Stimulated activated naive B cell treated with anti-CD40 and anti-IgM and Interleukin-4, amounts not matched to agents 10 μg/mL and 1 μg/mL and 100 μg/mL, for 72 hours (primary cell): ENCODE data around the gene TYMS.

Source experiments
- ATAC-seq, 2 donors: fragments of 150-1000 bp; cut with Tn5 transposase; replicated peaks; 2 replicates each; pipeline ENCODE4 v1.10.0; 2021; ENCODE audit warnings: moderate library complexity in 1 of 2
- DNase-seq: peaks from one replicate; pipeline ENCODE4 v3.0.0; 2021
- H3K27ac Mint-ChIP-seq: one replicate; pipeline ENCODE4 v1.8.0; 2022; ENCODE audit warnings: mild to moderate bottlenecking, mixed read lengths
- H3K27me3 Mint-ChIP-seq, 2 donors: one replicate each; pipeline ENCODE4 v1.8.0; 2022; ENCODE audit warnings: mixed read lengths in 2 of 2
- H3K36me3 Mint-ChIP-seq, 2 donors: one replicate each; pipeline ENCODE4 v1.8.0; 2022; ENCODE audit warnings: mixed read lengths in 2 of 2, mild to moderate bottlenecking in 1 of 2
- H3K4me1 Mint-ChIP-seq, 2 donors: one replicate each; pipeline ENCODE4 v1.8.0; 2022; ENCODE audit warnings: mixed read lengths in 2 of 2, mild to moderate bottlenecking in 1 of 2
- H3K4me3 Mint-ChIP-seq, 2 donors: one replicate each; pipeline ENCODE4 v1.8.0; 2022; ENCODE audit warnings: mild to moderate bottlenecking in 2 of 2, mixed read lengths in 2 of 2, moderate library complexity in 1 of 2
- H3K9me3 Mint-ChIP-seq, 2 donors: one replicate each; pipeline ENCODE4 v1.8.0; 2022; ENCODE audit warnings: mixed read lengths in 2 of 2, mild to moderate bottlenecking in 1 of 2

The TYMS gene

GRCh38 chr18:657311-658000 is at the start of gene TYMS:
TYMS (plus strand) TSS chr18:657653; CDS start chr18:657743, 90 bp downstream.
- Mint-ChIP-seq H3K4me3 (peak within 1 kb of the TSS; percentile 77 to 83), H3K27ac (peak within 1 kb of the TSS; percentile 62), H3K4me1 (peaks cover 10 to 14% of the 10 kb centered on the region in 2 donors), H3K9me3 (peaks cover 3 to 4% of the 10 kb centered on the region in 2 donors), H3K36me3 (peaks cover 16 to 21% of the 10 kb centered on the region in 2 donors), H3K27me3 (peaks cover 31 to 57% of the 10 kb centered on the region in 2 donors)
- DNase-seq (peak; percentile 18), ATAC-seq (peak; percentile 47 to 49)

GRCh38 chr18:607930-608329 is 49.5 kb upstream of the TYMS start:
- Mint-ChIP-seq H3K27ac (no peak overlapping the region), H3K4me1 (no peaks in the 10 kb centered on the region), H3K36me3 (no peaks in the 10 kb centered on the region), H3K27me3 (peaks cover 0 to 10% of the 10 kb centered on the region in 2 donors), H3K9me3 (no peaks in the 10 kb centered on the region), H3K4me3 (no peak overlapping the region)
- peak; percentile 68 to 75 for ATAC-seq
- DNase-seq = no peak

GRCh38 chr18:610214-610928 is 47.1 kb upstream of the TYMS start:
- Mint-ChIP-seq H3K9me3 (no peaks in the 10 kb centered on the region), H3K27me3 (peaks cover 0 to 10% of the 10 kb centered on the region in 2 donors), H3K4me1 (no peaks in the 10 kb centered on the region), H3K4me3 (no peak overlapping the region), H3K36me3 (no peaks in the 10 kb centered on the region), H3K27ac (no peak overlapping the region)
- DNase-seq = no peak
- ATAC-seq = no peak

GRCh38 chr18:612156-612555 is 45.3 kb upstream of the TYMS start:
- H3K36me3 Mint-ChIP-seq = no peaks in the 10 kb centered on the region
- H3K27me3 Mint-ChIP-seq = peaks cover 0 to 4% of the 10 kb centered on the region in 2 donors
- no peaks in the 10 kb centered on the region for H3K9me3 Mint-ChIP-seq
- no peak overlapping the region for H3K4me3 Mint-ChIP-seq
- DNase-seq = no peak
- no peak for ATAC-seq
- H3K4me1 Mint-ChIP-seq = no peaks in the 10 kb centered on the region
- H3K27ac Mint-ChIP-seq = no peak overlapping the region

- H3K4me1 Mint-ChIP-seq = no peaks in the 10 kb centered on the region
- no peaks in the 10 kb centered on the region for H3K9me3 Mint-ChIP-seq
- DNase-seq (no peak), ATAC-seq (no peak)
- no peaks in the 10 kb centered on the region for H3K36me3 Mint-ChIP-seq
- H3K27ac Mint-ChIP-seq = no peak overlapping the region
- peaks cover 4 to 5% of the 10 kb centered on the region in 2 donors for H3K27me3 Mint-ChIP-seq
- no peak overlapping the region for H3K4me3 Mint-ChIP-seq
Observed at GRCh38 chr18:614193-614592, 43.3 kb upstream of the TYMS start.

- Mint-ChIP-seq H3K27me3 (peaks cover 4 to 6% of the 10 kb centered on the region in 2 donors), H3K4me3 (no peak overlapping the region), H3K36me3 (no peaks in the 10 kb centered on the region), H3K4me1 (no peaks in the 10 kb centered on the region), H3K27ac (no peak overlapping the region), H3K9me3 (no peaks in the 10 kb centered on the region)
- ATAC-seq = no peak
- DNase-seq = no peak
Observed at GRCh38 chr18:615092-615521, 42.3 kb upstream of the TYMS start.

GRCh38 chr18:615773-616172 is 41.7 kb upstream of the TYMS start:
- no peak for ATAC-seq
- Mint-ChIP-seq H3K9me3 (no peaks in the 10 kb centered on the region), H3K27ac (no peak overlapping the region), H3K4me3 (no peak overlapping the region), H3K36me3 (no peaks in the 10 kb centered on the region), H3K27me3 (peaks cover 4 to 6% of the 10 kb centered on the region in 2 donors), H3K4me1 (no peaks in the 10 kb centered on the region)
- no peak for DNase-seq

GRCh38 chr18:616380-616995 is 41.0 kb upstream of the TYMS start:
- no peaks in the 10 kb centered on the region for H3K9me3 Mint-ChIP-seq
- H3K4me1 Mint-ChIP-seq = no peaks in the 10 kb centered on the region
- H3K27ac Mint-ChIP-seq = no peak overlapping the region
- peaks cover 0 to 6% of the 10 kb centered on the region in 2 donors for H3K27me3 Mint-ChIP-seq
- H3K4me3 Mint-ChIP-seq = no peak overlapping the region
- no peak for DNase-seq
- peak; percentile 52 to 65 for ATAC-seq
- no peaks in the 10 kb centered on the region for H3K36me3 Mint-ChIP-seq

GRCh38 chr18:617970-618504 is 39.4 kb upstream of the TYMS start:
- Mint-ChIP-seq H3K9me3 (no peaks in the 10 kb centered on the region), H3K27me3 (peaks cover 3 to 6% of the 10 kb centered on the region in 2 donors), H3K4me3 (no peak overlapping the region), H3K36me3 (no peaks in the 10 kb centered on the region), H3K4me1 (no peaks in the 10 kb centered on the region), H3K27ac (no peak overlapping the region)
- no peak for DNase-seq
- no peak for ATAC-seq

- Mint-ChIP-seq H3K27ac (no peak overlapping the region), H3K36me3 (no peaks in the 10 kb centered on the region)
- ATAC-seq = no peak
Observed at GRCh38 chr18:618618-619017, 38.8 kb upstream of the TYMS start.

GRCh38 chr18:621291-622043 is 36.0 kb upstream of the TYMS start:
- ATAC-seq (no peak), DNase-seq (no peak)
- H3K4me3 Mint-ChIP-seq = no peak overlapping the region
- H3K9me3 Mint-ChIP-seq = no peaks in the 10 kb centered on the region
- no peak overlapping the region for H3K27ac Mint-ChIP-seq
- H3K36me3 Mint-ChIP-seq = no peaks in the 10 kb centered on the region
- H3K27me3 Mint-ChIP-seq = peaks cover 7 to 15% of the 10 kb centered on the region in 2 donors
- H3K4me1 Mint-ChIP-seq = peaks cover 0 to 2% of the 10 kb centered on the region in 2 donors

More at GRCh38 chr18:618618-619017, 38.8 kb upstream of the TYMS start:
- H3K4me1 Mint-ChIP-seq = no peaks in the 10 kb centered on the region
- no peaks in the 10 kb centered on the region for H3K9me3 Mint-ChIP-seq
- no peak overlapping the region for H3K4me3 Mint-ChIP-seq
- no peak for DNase-seq
- peaks cover 3 to 12% of the 10 kb centered on the region in 2 donors for H3K27me3 Mint-ChIP-seq

GRCh38 chr18:622289-622688 is 35.2 kb upstream of the TYMS start:
- no peaks in the 10 kb centered on the region for H3K9me3 Mint-ChIP-seq
- DNase-seq (no peak), ATAC-seq (no peak)
- no peak overlapping the region for H3K27ac Mint-ChIP-seq
- H3K36me3 Mint-ChIP-seq = no peaks in the 10 kb centered on the region
- H3K4me1 Mint-ChIP-seq = peaks cover 0 to 2% of the 10 kb centered on the region in 2 donors
- H3K27me3 Mint-ChIP-seq = peaks cover 7 to 15% of the 10 kb centered on the region in 2 donors
- no peak overlapping the region for H3K4me3 Mint-ChIP-seq

- Mint-ChIP-seq H3K36me3 (no peaks in the 10 kb centered on the region), H3K9me3 (no peaks in the 10 kb centered on the region), H3K4me1 (peaks cover 0 to 2% of the 10 kb centered on the region in 2 donors), H3K4me3 (no peak overlapping the region), H3K27ac (no peak overlapping the region), H3K27me3 (peaks cover 7 to 12% of the 10 kb centered on the region in 2 donors)
- DNase-seq (peak; percentile 17), ATAC-seq (peak; percentile 79 to 82)
Observed at GRCh38 chr18:623761-624620, 33.5 kb upstream of the TYMS start.
